Colonic mucosa (tissue), 4 donors: ENCODE data around the gene IFITM10. TPM values are rescaled to one million over a fixed set of nuclear protein-coding genes. Genes with fewer than 3 reads are reported as not detected.
A peak's percentile ranks its signal among the peaks of the same experiment; 100 is the strongest.

Experiments
- DNase-seq: peaks from one replicate; pipeline ENCODE4 v3.0.0-alpha.2; 2020
- H3K27ac ChIP-seq: fragments of 200-600 bp; one replicate; pipeline ENCODE4 v1.8.0; 2021
- H3K27me3 ChIP-seq: fragments of 200-600 bp; one replicate; pipeline ENCODE4 v1.8.0; 2021
- H3K36me3 ChIP-seq: fragments of 200-600 bp; one replicate; pipeline ENCODE4 v1.8.0; 2021
- H3K4me1 ChIP-seq: fragments of 200-600 bp; one replicate; pipeline ENCODE4 v1.8.0; 2021; ENCODE audit warnings: mild to moderate bottlenecking
- H3K4me3 ChIP-seq: fragments of 200-600 bp; one replicate; pipeline ENCODE4 v1.8.0; 2021
- H3K9ac ChIP-seq, 2 donors: one replicate each; pipeline ENCODE4 v1.7.0; 2013; ENCODE audit warnings: control low read depth in 2 of 2, low read depth in 2 of 2, low read length in 2 of 2
- H3K9me3 ChIP-seq: fragments of 200-600 bp; one replicate; pipeline ENCODE4 v1.8.0; 2021
- CTCF ChIP-seq: fragments of 200-600 bp; IDR thresholded peaks from one replicate; pipeline ENCODE4 v1.8.0; 2022; ENCODE audit warnings: antibody characterized with exemption, mild to moderate bottlenecking
- intact Hi-C: fragments of 100-400 bp; cut with DNase I; formaldehyde crosslinking; loops from one replicate; pipeline ENCODE4 v1.14.1; 2022
- total RNA-seq, 2 donors: library from RNA; stranded (reverse); fragmentation: NEBNext Ultra II Directional in 1 of 2; extraction: Animal tissue kit (Norgen Biotek cat#: 25700) in 1 of 2; gene quantifications; one replicate each; pipeline ENCODE4 v1.2.1, GENCODE V29; 2021
- donor health status: healthy.
- donor health status: DM: no; HTN: no; CAD: no.
- donor health status: DM: no; HTN: no; CAD: no.

The IFITM10 gene
- total RNA-seq, 2 donors from 2014 or later = 0.42 to 1.1 TPM

DNA sequence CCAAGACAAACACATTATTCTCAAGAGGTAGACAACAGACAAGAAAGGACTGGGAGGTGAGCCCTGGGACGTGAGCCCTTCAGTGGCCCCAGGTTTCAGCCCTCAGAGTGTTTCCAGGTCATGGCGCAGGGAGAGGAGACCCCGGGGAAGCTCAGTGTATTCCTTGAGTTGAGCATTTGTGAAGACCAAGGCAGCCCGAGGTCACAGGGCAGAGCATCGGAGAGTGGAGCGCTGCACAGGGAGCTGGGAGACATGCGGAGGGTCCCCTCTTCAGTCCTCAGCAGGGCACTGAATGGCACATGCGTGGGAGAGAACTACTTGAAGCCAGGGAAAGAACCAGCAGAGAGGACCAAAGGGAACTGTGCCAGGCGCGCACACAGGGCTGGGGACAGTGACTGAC lies 41.7 kb downstream of the IFITM10 start:
- TF ChIP-seq CTCF = no peak
- H3K4me3 ChIP-seq = no peak overlapping the region
- no peaks in the 10 kb centered on the region for H3K4me1 ChIP-seq
- intact Hi-C loops = no loop called here
- H3K9me3 ChIP-seq = no peaks in the 10 kb centered on the region
- H3K9ac ChIP-seq = no peak overlapping the region
- H3K27me3 ChIP-seq = no peaks in the 10 kb centered on the region
- DNase-seq = peak; percentile 7
- no peaks in the 10 kb centered on the region for H3K36me3 ChIP-seq
- no peak overlapping the region for H3K27ac ChIP-seq

GRCh38 chr11:1707751-1708150 lies 42.6 kb downstream of the IFITM10 start:
- no peaks in the 10 kb centered on the region for H3K4me1 ChIP-seq
- intact Hi-C loops = no loop called here
- TF ChIP-seq CTCF = no peak
- no peak overlapping the region for H3K27ac ChIP-seq
- H3K9ac ChIP-seq = no peak overlapping the region
- no peaks in the 10 kb centered on the region for H3K27me3 ChIP-seq
- H3K4me3 ChIP-seq = no peak overlapping the region
- no peaks in the 10 kb centered on the region for H3K9me3 ChIP-seq
- no peak for DNase-seq
- H3K36me3 ChIP-seq = no peaks in the 10 kb centered on the region

DNA sequence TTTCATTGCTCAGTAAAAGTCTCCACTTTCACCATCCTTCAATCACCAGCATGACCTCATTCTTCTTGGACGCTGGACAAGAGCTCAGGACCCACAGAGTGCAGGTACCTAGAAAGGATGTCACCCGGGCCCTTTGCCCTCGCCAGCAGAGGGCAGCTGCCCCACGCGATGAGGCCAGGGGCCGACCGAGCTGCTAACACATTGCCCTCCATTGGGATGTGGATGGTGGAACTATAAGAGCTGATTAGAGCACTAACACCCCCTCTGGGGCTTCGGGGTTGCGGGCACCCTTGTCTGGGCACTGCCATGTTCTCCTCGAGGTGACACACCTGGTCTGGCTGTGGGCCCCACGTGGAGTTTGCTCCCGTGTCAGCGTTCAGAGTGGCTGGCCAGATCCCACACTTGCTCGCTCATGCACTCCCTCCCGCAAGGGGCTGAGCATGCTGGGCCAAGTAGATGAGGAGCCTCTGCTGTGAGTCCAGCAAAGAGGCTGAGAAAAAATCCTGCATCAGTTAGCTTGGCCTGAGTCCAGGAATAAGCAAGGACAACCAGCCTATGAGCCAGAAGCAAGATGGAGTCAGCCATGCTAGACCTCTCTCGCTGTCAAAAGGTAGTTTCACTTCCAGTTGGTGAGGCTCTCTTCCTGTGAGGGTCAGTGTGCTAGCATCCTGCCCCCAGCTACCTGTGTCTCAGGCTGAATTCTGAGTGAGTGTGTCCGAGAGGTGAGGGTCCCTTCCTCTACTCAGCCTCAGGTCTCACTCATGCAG lies 43.6 kb downstream of the IFITM10 start:
- no peak for TF ChIP-seq CTCF
- Histone ChIP-seq H3K4me3 (no peak overlapping the region), H3K4me1 (no peaks in the 10 kb centered on the region), H3K9ac (no peak overlapping the region), H3K27ac (no peak overlapping the region), H3K9me3 (no peaks in the 10 kb centered on the region), H3K27me3 (no peaks in the 10 kb centered on the region), H3K36me3 (no peaks in the 10 kb centered on the region)
- intact Hi-C loops = no loop called here
- peak; percentile 18 for DNase-seq

DNA sequence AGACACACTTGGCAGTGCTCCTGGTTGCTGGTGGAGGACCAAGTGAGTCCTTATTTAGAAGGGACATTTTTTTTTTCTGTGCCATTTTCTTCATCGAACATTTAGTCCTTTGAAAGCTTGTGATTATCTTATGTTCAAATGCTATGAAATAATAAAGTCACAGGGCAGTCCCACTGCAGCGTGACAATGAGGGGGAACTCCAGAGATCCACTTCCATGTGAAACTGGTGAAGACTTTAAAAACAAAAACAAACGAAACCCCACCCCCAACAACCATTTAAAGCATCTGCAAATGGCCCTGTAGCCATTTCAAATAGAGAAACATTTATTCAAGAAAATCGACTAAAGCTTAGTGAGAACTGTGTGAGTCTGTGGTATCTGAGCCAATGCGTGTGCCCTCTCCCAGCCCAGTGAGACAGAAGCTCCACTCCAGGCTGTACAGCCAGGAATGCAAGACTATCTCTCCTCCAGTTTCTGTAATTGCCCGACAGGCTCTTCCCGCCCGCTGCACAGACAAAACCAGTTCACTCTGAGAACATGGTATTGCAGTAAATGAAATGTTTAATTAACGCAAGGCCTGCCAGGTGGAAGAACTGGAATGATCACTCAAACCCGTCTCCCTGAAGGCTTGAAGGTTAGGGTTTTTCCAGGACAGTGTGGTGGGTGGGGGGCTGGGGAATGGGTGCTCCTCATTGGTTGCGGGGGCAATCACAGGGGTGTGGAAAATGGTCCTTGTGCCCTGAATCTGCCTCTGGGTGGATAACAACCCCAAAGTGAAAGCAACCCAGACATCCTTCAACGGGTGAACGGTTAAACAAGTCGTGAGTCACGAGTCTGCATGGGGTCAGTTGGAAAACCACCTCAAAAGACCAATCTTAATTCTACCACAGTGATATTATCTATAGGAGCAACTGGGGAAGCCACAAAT lies 45.0 kb downstream of the IFITM10 start:
- Histone ChIP-seq H3K36me3 (no peaks in the 10 kb centered on the region), H3K9ac (no peak overlapping the region), H3K4me1 (no peaks in the 10 kb centered on the region), H3K4me3 (no peak overlapping the region), H3K9me3 (no peaks in the 10 kb centered on the region), H3K27me3 (no peaks in the 10 kb centered on the region), H3K27ac (no peak overlapping the region)
- intact Hi-C loops = no loop called here
- DNase-seq = peak; percentile 16
- TF ChIP-seq CTCF = no peak

GRCh38 chr11:1703146-1703545 lies 47.2 kb downstream of the IFITM10 start:
- intact Hi-C loops = no loop called here
- no peak for TF ChIP-seq CTCF
- Histone ChIP-seq H3K36me3 (no peaks in the 10 kb centered on the region), H3K27ac (no peak overlapping the region), H3K9me3 (no peaks in the 10 kb centered on the region), H3K9ac (no peak overlapping the region), H3K27me3 (no peaks in the 10 kb centered on the region), H3K4me3 (no peak overlapping the region), H3K4me1 (no peaks in the 10 kb centered on the region)
- DNase-seq = peak; percentile 3
